Muscle of leg (tissue), 11 donors: ENCODE data around the gene TENT5C. TPM values are rescaled to one million over a fixed set of nuclear protein-coding genes. Genes with fewer than 3 reads are reported as not detected.

Experiments
- DNase-seq: peaks from one replicate; pipeline ENCODE4 v3.0.0; 2013
- H3K27ac ChIP-seq: one replicate; pipeline ENCODE4 v1.5.1; 2013; ENCODE audit warnings: mild to moderate bottlenecking, low read length, control low read depth
- H3K27me3 ChIP-seq: one replicate; pipeline ENCODE4 v1.6.1; 2013; ENCODE audit warnings: low read length; ENCODE audit not compliant: control insufficient read depth, insufficient read depth
- H3K36me3 ChIP-seq: one replicate; pipeline ENCODE4 v1.6.1; 2013; ENCODE audit warnings: low read length; ENCODE audit not compliant: control insufficient read depth, insufficient read depth
- H3K4me1 ChIP-seq: one replicate; pipeline ENCODE4 v1.6.1; 2013; ENCODE audit warnings: low read length; ENCODE audit not compliant: control insufficient read depth, insufficient read depth
- H3K4me3 ChIP-seq: one replicate; pipeline ENCODE4 v1.5.1; 2013; ENCODE audit warnings: low read length, control low read depth
- H3K9me3 ChIP-seq: replicated peaks from 2 replicates; pipeline ENCODE4 v1.6.1; 2013; ENCODE audit warnings: low read depth, low read length; ENCODE audit not compliant: control insufficient read depth
- WGBS: methylation state at CpG from one replicate; pipeline ENCODE4 v1.1.5; 2013; ENCODE audit warnings: missing lambda C conversion rate; ENCODE audit not compliant: insufficient coverage; 5-methylcytosine and 5-hydroxymethylcytosine counted together
- polyA plus RNA-seq, 8 donors: library from polyadenylated mRNA; unstranded; fragments of 120-200 nt; gene quantifications; one replicate each; pipeline versions ENCODE4 v1.2.1 to v1.2.3, GENCODE V29; 2013; ENCODE audit warnings: inconsistent platforms in 1 of 8, low replicate concordance in 1 of 8; ENCODE audit not compliant: insufficient read length in 8 of 8, insufficient read depth in 1 of 8
- total RNA-seq: library from RNA; stranded (reverse); fragments of 120-200 nt; gene quantifications from one replicate; pipeline ENCODE4 v1.2.4, GENCODE V29; 2013

The TENT5C gene
- total and polyA plus RNA-seq, 9 donors: 1.9 to 6.6 (median 3.8) TPM

DNA sequence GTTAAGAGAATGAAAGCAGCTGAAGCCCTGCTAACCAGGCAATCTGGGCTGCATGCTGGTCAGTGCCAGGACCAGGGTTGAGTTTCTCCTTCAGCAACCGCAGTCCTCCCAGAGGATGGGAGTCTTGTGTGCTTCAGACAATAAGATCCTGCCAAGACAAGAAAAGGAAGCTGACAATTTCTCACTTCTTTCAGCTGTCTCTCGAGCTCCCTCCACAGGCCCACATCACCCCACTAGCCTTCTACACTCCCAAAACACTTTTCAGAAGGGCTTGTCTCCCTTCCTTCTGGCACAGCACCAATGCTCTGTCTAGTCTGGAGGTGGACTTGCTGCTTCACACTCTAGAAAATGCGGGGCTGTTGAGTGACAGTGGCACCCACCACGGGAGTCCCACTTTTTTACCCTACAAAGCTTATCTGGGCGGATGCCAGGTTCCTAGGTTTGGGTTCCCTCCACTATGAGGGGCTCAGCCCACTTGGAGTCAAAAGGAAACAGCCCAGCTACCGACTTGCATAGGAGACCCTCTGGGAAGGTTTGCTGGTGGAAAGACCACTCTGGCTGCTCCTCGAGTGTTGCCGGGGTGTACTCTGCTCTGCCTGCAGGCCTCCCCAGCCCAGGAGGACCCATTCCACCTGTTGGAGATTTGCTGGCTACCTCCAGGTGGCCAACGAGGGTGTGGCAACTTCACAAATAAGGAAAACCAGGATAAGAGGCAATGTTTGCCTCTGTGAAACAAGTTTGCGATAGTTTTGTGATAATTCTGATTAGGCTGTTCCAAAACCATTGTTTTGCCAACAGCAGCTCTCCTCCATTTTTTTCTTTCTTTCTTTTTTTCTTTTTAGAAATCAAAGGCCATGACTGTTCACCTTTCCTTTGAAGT, 68.9 kb downstream of the TENT5C start:
- Histone ChIP-seq H3K36me3 (no peaks in the 10 kb centered on the region), H3K9me3 (no peaks in the 10 kb centered on the region), H3K4me3 (no peak overlapping the region), H3K27ac (no peak overlapping the region), H3K4me1 (peaks cover 8% of the 10 kb centered on the region), H3K27me3 (no peaks in the 10 kb centered on the region)
- 64% methylated on average over 5 of the region's 10 CpGs for WGBS
- peak; percentile 40 for DNase-seq

- H3K36me3 ChIP-seq: no peaks in the 10 kb centered on the region
- H3K4me3 ChIP-seq: no peak overlapping the region
- peaks cover 12% of the 10 kb centered on the region for H3K4me1 ChIP-seq
- 63% methylated on average over 2 of the region's 3 CpGs for WGBS
- no peak overlapping the region for H3K27ac ChIP-seq
- no peaks in the 10 kb centered on the region for H3K27me3 ChIP-seq
- no peaks in the 10 kb centered on the region for H3K9me3 ChIP-seq
- no peak for DNase-seq
These were observed 70.1 kb downstream of the TENT5C start for GRCh38 chr1:117675907-117676430.

DNA sequence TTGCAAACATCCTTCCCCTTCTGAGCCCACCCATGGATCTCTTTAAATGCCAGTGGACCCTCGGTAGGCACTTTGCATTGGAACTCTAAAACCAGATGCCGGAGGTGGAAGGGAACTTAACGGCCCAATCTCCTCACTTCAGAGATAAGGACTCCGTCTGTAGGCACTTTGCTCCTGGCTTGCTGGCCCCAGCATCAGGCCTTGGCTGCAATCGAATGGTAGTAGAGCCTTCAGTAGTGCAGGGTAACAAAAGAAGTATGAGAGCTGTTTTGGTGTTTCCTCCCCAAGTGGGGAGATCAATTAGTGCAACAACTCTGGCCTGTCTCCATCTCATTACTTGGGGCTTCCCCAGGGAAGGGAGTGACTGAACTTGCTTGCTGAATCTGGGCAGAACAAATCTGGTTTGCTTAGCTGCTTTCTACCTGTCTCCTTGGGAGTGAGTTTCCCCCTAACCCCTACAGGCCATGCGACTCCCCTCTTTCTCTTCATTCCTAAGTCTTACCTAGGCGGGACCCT, 70.8 kb downstream of the TENT5C start:
- no peak for DNase-seq
- H3K27me3 ChIP-seq: no peaks in the 10 kb centered on the region
- no peak overlapping the region for H3K4me3 ChIP-seq
- no peaks in the 10 kb centered on the region for H3K9me3 ChIP-seq
- WGBS: 70% methylated on average over 2 of the region's 7 CpGs
- H3K36me3 ChIP-seq: no peaks in the 10 kb centered on the region
- H3K4me1 ChIP-seq: peaks cover 16% of the 10 kb centered on the region
- no peak overlapping the region for H3K27ac ChIP-seq

Other genes with a start within 250 kb of the TENT5C start
- 33.6 TPM for gene MAN1A2, start 238.6 kb upstream of the TENT5C start, total RNA-seq
- gene MAN1A2, start 238.6 kb upstream of the TENT5C start, polyA plus RNA-seq: 10 to 100 TPM; 14.6 to 29.0 (median 25.1) TPM